ENCODE measurements around the gene TFB2M.

DNA sequence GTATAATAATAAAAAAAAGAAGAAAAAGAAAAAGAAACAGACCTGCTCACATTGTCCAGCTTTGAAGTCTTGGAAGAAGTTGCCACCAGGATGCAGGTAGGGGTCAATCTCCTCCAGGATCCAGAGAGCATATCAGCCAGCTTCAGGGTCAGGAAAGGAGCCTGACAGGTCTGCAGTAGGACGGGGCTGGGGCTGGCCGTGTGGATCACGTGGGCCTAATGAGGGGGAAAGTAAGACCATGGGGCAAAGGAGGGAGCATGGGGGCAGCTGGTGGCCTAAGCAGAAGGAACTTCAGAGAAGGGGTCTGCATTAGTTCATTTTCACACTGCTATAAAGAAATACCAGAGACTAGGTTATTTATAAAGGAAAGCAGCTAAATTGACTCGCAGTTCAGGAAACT, 39.7 kb downstream of the TFB2M start:
- TF ChIP-seq CTCF (IDR thresholded peaks at IDR 0.05; ENCODE audit: low read depth, low read length) (no peak), POLR2A (IDR thresholded peaks at IDR 0.05; ENCODE audit: extremely low read depth, insufficient read length) (no peak)
